CD4-positive, alpha-beta memory T cell (primary cell): ENCODE measurements around the gene POTEJ. TPM values are rescaled to one million over a fixed set of nuclear protein-coding genes. Genes with fewer than 3 reads are reported as not detected.
"Not testable (repeated sequence)": the region's sequence is repeated elsewhere in the genome, so short reads cannot be mapped to it uniquely, and the experiment has no call there.

Experiments used
- CTCF ChIA-PET: fragments of 350-600 bp; sonication (Branson Sonifier 250); formaldehyde crosslinking; loops from one replicate; lab custom pipeline; 2021; ENCODE audit warnings: inconsistent platforms; ENCODE audit not compliant: partially characterized antibody; lab: Charles Lee
- POLR2A ChIA-PET: fragments of 350-600 bp; sonication (Branson Sonifier 250); formaldehyde crosslinking; loops from one replicate; lab custom pipeline; 2021; ENCODE audit not compliant: partially characterized antibody; lab: Charles Lee
- DNase-seq, 5 donors: peaks; one replicate each; pipeline versions ENCODE4 v3.0.0 to v3.0.0-alpha.2; 2020 to 2022; ENCODE audit warnings: mixed read lengths in 1 of 5
- H3K27ac ChIP-seq: one replicate; pipeline ENCODE4 v1.7.0; 2013; ENCODE audit warnings: low read depth, low read length
- H3K27me3 ChIP-seq: 2 replicates; pipeline ENCODE4 v1.7.0; 2013; ENCODE audit warnings: mild to moderate bottlenecking, low read length, moderate library complexity; ENCODE audit not compliant: insufficient read depth
- H3K36me3 ChIP-seq: 2 replicates; pipeline ENCODE4 v1.7.0; 2013; ENCODE audit warnings: mild to moderate bottlenecking, low read length, moderate library complexity; ENCODE audit not compliant: insufficient read depth
- H3K4me1 ChIP-seq: 2 replicates; pipeline ENCODE4 v1.7.0; 2013; ENCODE audit warnings: mild to moderate bottlenecking, low read length, moderate library complexity; ENCODE audit not compliant: insufficient read depth
- H3K4me3 ChIP-seq, 2 donors: one replicate each; pipeline ENCODE4 v1.7.0; 2013; ENCODE audit warnings: low read length in 2 of 2, mild to moderate bottlenecking in 1 of 2
- H3K9me3 ChIP-seq, 2 donors: one replicate each; pipeline ENCODE4 v1.7.0; 2013; ENCODE audit warnings: low read length in 2 of 2, control low read depth in 1 of 2; ENCODE audit not compliant: control insufficient read depth in 1 of 2
- H3K27ac Mint-ChIP-seq, 7 donors: one replicate each; pipeline ENCODE4 v1.8.0; 2020 to 2021; ENCODE audit warnings: mixed read lengths in 7 of 7, mild to moderate bottlenecking in 6 of 7, inconsistent platforms in 3 of 7, moderate library complexity in 3 of 7
- H3K27me3 Mint-ChIP-seq, 2 donors: one replicate each; pipeline ENCODE4 v1.8.0; 2020 to 2021; ENCODE audit warnings: mixed read lengths in 2 of 2
- H3K36me3 Mint-ChIP-seq, 2 donors: one replicate each; pipeline ENCODE4 v1.8.0; 2020 to 2021; ENCODE audit warnings: mixed read lengths in 2 of 2, inconsistent platforms in 1 of 2, mild to moderate bottlenecking in 1 of 2
- H3K4me1 Mint-ChIP-seq, 4 donors: one replicate each; pipeline ENCODE4 v1.8.0; 2020 to 2021; ENCODE audit warnings: mixed read lengths in 4 of 4, mild to moderate bottlenecking in 1 of 4
- H3K4me3 Mint-ChIP-seq, 8 donors: one replicate each; pipeline ENCODE4 v1.8.0; 2020 to 2021; ENCODE audit warnings: mixed read lengths in 8 of 8, mild to moderate bottlenecking in 7 of 8, moderate library complexity in 6 of 8, inconsistent platforms in 3 of 8
- H3K9me3 Mint-ChIP-seq, 8 donors: one replicate each; pipeline ENCODE4 v1.8.0; 2020 to 2021; ENCODE audit warnings: mixed read lengths in 8 of 8, mild to moderate bottlenecking in 5 of 8, inconsistent platforms in 3 of 8, moderate library complexity in 1 of 8
- intact Hi-C: fragments of 100-400 bp; cut with micrococcal nuclease; formaldehyde crosslinking; loops from one replicate; pipeline ENCODE4 v1.15.1; 2023
- polyA plus RNA-seq, 2 donors: library from polyadenylated mRNA; unstranded; fragments of 300-500 nt; fragmentation: Illumina TruSeq; gene quantifications; one replicate each; pipeline ENCODE4 v1.2.3, GENCODE V29; 2021
- total RNA-seq, 2 experiments: library from RNA; stranded (reverse); gene quantifications; one replicate each; pipeline ENCODE4 v1.2.3, GENCODE V29; 2021

POTEJ gene
- total and polyA plus RNA-seq, 4 experiments from 2014 or later: not detected

GRCh38 chr2:130582970-130583369, 28.3 kb upstream of the POTEJ start:
- H3K4me3 Mint-ChIP-seq, H3K9me3 Mint-ChIP-seq, CTCF ChIA-PET, H3K27ac ChIP-seq, POLR2A ChIA-PET, DNase-seq, intact Hi-C loops, H3K27me3 Mint-ChIP-seq, H3K4me3 ChIP-seq, H3K27me3 ChIP-seq, H3K27ac Mint-ChIP-seq, H3K36me3 ChIP-seq, H3K4me1 Mint-ChIP-seq, H3K9me3 ChIP-seq, H3K4me1 ChIP-seq, H3K36me3 Mint-ChIP-seq: not testable (repeated sequence)

- H3K27ac Mint-ChIP-seq, DNase-seq, H3K4me3 Mint-ChIP-seq, H3K9me3 Mint-ChIP-seq, POLR2A ChIA-PET, H3K27me3 ChIP-seq, H3K4me1 Mint-ChIP-seq, H3K36me3 ChIP-seq, H3K9me3 ChIP-seq, H3K27me3 Mint-ChIP-seq, H3K4me3 ChIP-seq, H3K4me1 ChIP-seq, H3K27ac ChIP-seq, CTCF ChIA-PET, H3K36me3 Mint-ChIP-seq, intact Hi-C loops: not testable (repeated sequence)
Observed at GRCh38 chr2:130583582-130583981, 27.7 kb upstream of the POTEJ start.

GRCh38 chr2:130584726-130585125, 26.5 kb upstream of the POTEJ start:
- intact Hi-C loops, H3K27me3 ChIP-seq, H3K27me3 Mint-ChIP-seq, H3K27ac ChIP-seq, H3K9me3 ChIP-seq, H3K4me3 Mint-ChIP-seq, H3K36me3 ChIP-seq, DNase-seq, H3K4me1 Mint-ChIP-seq, H3K4me1 ChIP-seq, H3K4me3 ChIP-seq, H3K36me3 Mint-ChIP-seq, H3K27ac Mint-ChIP-seq, H3K9me3 Mint-ChIP-seq, POLR2A ChIA-PET, CTCF ChIA-PET: not testable (repeated sequence)

GRCh38 chr2:130588688-130589458, 22.4 kb upstream of the POTEJ start:
- H3K9me3 Mint-ChIP-seq, H3K4me1 ChIP-seq, H3K27me3 ChIP-seq, H3K36me3 ChIP-seq, POLR2A ChIA-PET, CTCF ChIA-PET, H3K36me3 Mint-ChIP-seq, DNase-seq, H3K4me3 ChIP-seq, H3K4me3 Mint-ChIP-seq, H3K27ac Mint-ChIP-seq, H3K4me1 Mint-ChIP-seq, intact Hi-C loops, H3K9me3 ChIP-seq, H3K27ac ChIP-seq, H3K27me3 Mint-ChIP-seq: not testable (repeated sequence)

DNA sequence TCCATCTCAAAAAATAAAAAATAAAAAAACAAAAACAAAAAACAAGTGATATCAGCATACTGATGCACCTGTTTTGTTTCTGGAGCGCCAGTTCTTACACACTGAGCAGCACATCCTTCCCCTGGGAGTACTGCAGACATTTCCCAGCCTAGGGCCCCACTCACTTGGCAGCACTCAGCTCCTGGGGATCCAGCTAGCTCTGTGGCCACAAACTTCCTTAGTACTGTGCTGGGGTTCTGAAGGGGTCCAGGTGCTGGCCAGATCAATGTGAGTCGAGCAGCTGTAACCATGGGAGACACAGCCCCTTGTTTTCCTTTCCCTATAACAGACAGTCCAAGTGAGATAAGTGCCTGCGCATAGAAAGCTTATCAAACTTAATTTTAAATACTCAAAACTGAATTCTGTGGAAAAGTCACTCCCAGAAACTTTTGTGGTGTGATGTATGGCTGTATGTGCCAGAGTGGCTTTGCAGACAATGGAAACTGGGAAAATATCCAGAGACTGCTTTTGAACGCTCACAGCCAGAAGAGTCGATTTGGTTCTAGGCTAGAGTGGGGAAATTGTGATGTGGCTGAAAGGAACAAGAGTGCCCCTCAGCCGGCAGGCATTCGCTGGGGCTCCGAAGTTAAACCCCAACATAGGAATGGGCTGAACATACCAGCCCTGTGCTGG, 20.9 kb upstream of the POTEJ start:
- H3K36me3 Mint-ChIP-seq, H3K27ac ChIP-seq, CTCF ChIA-PET, H3K4me3 ChIP-seq, H3K9me3 ChIP-seq, intact Hi-C loops, H3K27me3 Mint-ChIP-seq, H3K36me3 ChIP-seq, DNase-seq, H3K9me3 Mint-ChIP-seq, H3K4me1 Mint-ChIP-seq, H3K4me1 ChIP-seq, POLR2A ChIA-PET, H3K27me3 ChIP-seq, H3K4me3 Mint-ChIP-seq, H3K27ac Mint-ChIP-seq: not testable (repeated sequence)

DNA sequence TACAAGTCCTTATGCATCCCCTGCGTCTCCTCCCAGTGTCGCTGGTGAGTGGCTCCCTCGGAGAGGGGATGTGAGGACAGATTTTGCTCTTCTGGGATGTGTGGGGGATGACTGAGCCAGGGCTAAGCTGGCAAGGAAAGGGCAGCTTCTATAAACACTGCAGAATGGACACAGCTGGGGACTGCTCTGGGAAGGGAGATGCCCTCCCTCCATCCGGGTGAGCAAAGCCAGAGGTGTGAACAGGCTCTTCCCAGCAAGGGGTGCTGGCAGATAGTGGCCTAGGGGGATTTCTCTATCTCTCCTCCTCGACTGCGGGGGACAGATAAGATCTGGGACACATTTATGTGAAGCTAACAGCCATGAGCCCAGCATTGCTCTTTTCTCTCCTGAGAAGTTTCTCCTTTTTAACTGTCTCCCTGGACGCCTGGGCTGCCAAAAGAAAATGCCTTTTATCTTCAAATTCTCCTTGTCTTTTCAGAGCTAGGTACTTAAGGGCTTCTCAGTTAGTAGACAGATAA, 20.3 kb upstream of the POTEJ start:
- H3K4me3 ChIP-seq, H3K4me3 Mint-ChIP-seq, H3K36me3 Mint-ChIP-seq, H3K4me1 Mint-ChIP-seq, H3K27me3 ChIP-seq, H3K4me1 ChIP-seq, H3K36me3 ChIP-seq, H3K27ac ChIP-seq, H3K9me3 Mint-ChIP-seq, DNase-seq, intact Hi-C loops, H3K9me3 ChIP-seq, CTCF ChIA-PET, H3K27me3 Mint-ChIP-seq, H3K27ac Mint-ChIP-seq, POLR2A ChIA-PET: not testable (repeated sequence)

DNA sequence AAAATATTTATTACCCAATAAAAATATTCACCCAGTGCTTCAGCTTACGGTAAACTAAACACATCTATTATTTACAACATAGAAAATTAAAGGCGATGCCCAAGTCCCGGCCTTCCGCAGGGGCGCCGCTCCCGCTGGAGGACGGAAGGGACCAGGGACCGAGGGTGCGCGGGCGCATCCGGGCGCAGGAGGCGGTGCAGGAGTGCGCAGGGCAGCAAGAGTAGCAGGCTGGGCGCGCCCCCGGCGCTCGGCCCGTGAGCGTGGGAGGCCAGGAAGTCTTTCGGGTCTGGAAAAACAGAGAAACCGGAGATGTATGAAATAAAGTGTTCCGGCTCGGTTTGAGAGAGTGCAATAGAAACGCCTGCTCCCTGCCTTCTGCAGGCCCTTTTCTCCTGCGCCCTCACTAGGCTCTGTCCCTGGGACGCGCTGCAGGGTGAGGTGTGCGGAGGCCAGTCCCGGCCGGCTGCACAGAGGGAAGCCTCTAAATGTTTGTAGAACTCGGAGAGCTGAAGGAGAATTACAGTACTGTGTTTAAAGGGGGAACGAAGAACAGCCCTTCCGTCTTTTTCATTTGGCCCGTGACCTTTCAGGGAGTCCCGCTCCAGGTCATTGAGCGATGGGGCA, 18.3 kb upstream of the POTEJ start:
- H3K9me3 Mint-ChIP-seq, H3K4me3 ChIP-seq, H3K4me1 Mint-ChIP-seq, H3K27me3 Mint-ChIP-seq, H3K27me3 ChIP-seq, POLR2A ChIA-PET, intact Hi-C loops, DNase-seq, H3K9me3 ChIP-seq, H3K27ac ChIP-seq, H3K27ac Mint-ChIP-seq, H3K4me1 ChIP-seq, H3K4me3 Mint-ChIP-seq, H3K36me3 ChIP-seq, H3K36me3 Mint-ChIP-seq, CTCF ChIA-PET: not testable (repeated sequence)
